ENCODE data around the gene NDUFS5.

NDUFS5 gene

DNA sequence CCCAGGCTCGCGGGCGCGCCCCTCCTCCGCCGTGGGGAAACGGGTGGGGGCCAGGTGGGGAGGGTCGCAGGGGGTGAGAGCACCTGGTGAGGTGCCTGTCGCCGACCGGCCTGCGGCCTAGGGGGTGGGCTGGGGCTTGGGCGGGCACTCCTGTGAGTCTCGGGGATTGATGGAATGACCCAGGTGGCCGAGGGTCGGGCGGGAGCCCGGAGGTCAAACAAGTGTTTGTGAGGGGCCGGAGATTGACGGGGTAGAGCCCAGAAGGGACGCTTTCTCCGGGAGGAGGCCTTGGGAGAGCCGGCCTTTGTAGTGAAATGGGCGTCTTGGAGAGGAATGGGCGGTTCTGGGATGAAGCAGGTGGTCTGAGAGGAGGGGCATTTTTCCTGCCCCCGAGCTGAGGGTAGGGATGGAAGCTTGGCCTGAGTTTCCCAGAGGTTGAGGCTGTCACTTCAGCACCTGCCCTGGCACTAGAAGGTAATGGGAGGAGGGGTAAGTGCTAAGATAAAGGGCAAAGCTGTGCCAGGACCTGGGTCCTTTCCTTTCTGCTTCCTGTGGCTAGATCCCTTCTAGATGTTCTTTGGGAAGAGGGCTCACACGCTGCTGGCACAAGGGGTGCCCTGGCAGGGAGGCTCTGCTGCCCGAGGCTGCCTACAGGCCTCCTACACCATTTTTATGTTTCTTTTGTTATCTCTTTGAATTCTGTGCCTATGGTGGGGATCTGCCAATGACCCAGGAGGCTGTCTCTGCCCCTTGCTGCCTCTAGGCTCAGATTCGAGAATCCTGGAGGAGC is 56.1 kb downstream of the NDUFS5 start:
- Histone ChIP-seq H3K4me1 (ENCODE audit: low read length) (no peaks in the 10 kb centered on the region), H3K9me3 (ENCODE audit: insufficient read depth, low read length) (no peaks in the 10 kb centered on the region), H3K36me3 (replicated peaks; ENCODE audit: low read depth, low read length) (no peaks in the 10 kb centered on the region), H3K4me2 (ENCODE audit: low read length) (no peak overlapping the region), H3K9ac (ENCODE audit: low read length) (no peak overlapping the region), H3K79me2 (ENCODE audit: low read length) (no peaks in the 10 kb centered on the region), H2AFZ (ENCODE audit: low read depth, low read length) (no peak overlapping the region), H3K27ac (ENCODE audit: low read length) (no peak overlapping the region), H4K20me1 (ENCODE audit: insufficient read depth, low read length) (no peaks in the 10 kb centered on the region), H3K27me3 (ENCODE audit: low read depth, low read length) (no peaks in the 10 kb centered on the region), H3K4me3 (ENCODE audit: low read length) (no peak overlapping the region)
- TF ChIP-seq, protein P1, sequence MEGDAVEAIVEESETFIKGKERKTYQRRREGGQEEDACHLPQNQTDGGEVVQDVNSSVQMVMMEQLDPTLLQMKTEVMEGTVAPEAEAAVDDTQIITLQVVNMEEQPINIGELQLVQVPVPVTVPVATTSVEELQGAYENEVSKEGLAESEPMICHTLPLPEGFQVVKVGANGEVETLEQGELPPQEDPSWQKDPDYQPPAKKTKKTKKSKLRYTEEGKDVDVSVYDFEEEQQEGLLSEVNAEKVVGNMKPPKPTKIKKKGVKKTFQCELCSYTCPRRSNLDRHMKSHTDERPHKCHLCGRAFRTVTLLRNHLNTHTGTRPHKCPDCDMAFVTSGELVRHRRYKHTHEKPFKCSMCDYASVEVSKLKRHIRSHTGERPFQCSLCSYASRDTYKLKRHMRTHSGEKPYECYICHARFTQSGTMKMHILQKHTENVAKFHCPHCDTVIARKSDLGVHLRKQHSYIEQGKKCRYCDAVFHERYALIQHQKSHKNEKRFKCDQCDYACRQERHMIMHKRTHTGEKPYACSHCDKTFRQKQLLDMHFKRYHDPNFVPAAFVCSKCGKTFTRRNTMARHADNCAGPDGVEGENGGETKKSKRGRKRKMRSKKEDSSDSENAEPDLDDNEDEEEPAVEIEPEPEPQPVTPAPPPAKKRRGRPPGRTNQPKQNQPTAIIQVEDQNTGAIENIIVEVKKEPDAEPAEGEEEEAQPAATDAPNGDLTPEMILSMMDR (IDR thresholded peaks at IDR 0.05; ENCODE audit: low read depth, low read length) = no peak
- TF ChIP-seq EZH2phosphoT487 (IDR thresholded peaks at IDR 0.05; ENCODE audit: low read depth) = no peak

DNA sequence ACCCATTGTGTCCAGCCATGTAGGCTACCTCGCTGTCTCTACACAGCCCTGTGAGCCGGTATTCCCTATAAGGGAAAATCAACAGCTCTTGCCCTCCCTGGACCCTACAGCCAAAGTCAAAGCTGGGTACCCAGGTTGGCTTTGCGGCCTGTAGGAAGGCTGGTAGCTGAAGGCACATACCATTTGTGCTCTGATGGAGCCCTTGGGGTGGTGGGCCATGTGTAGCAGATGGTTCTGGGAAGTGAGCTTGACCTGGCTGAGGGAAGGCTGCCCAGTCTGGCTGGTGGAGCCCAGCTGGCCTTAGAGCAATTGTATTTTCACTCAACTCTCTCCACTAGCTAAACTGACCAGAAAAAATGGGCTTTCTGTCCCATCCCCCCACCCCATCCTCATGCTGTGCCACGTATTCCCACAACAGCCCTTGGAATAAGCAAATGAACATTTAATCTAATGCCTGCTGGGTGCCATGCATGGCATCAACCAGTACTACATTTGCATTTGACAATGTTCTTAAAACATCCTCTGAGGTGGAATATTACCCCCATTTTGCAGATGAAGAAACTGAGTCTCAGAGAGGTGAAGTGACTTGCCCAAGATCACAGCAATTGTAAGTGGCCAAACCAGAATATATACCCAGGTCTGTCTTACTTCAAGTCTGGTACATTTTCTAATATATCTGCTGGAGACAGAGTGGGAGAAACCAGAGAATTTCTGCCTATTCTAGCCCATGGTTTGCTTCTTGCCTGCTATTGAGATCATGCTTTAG is 56.8 kb downstream of the NDUFS5 start:
- no peak overlapping the region for H3K4me3 ChIP-seq (ENCODE audit: low read length)
- H3K79me2 ChIP-seq (ENCODE audit: low read length) = no peaks in the 10 kb centered on the region
- H3K4me2 ChIP-seq (ENCODE audit: low read length) = no peak overlapping the region
- no peaks in the 10 kb centered on the region for H3K4me1 ChIP-seq (ENCODE audit: low read length)
- no peaks in the 10 kb centered on the region for H3K27me3 ChIP-seq (ENCODE audit: low read depth, low read length)
- H2AFZ ChIP-seq (ENCODE audit: low read depth, low read length) = no peak overlapping the region
- no peak overlapping the region for H3K27ac ChIP-seq (ENCODE audit: low read length)
- no peaks in the 10 kb centered on the region for H3K9me3 ChIP-seq (ENCODE audit: insufficient read depth, low read length)
- no peak overlapping the region for H3K9ac ChIP-seq (ENCODE audit: low read length)
- H3K36me3 ChIP-seq (replicated peaks; ENCODE audit: low read depth, low read length) = no peaks in the 10 kb centered on the region
- H4K20me1 ChIP-seq (ENCODE audit: insufficient read depth, low read length) = no peaks in the 10 kb centered on the region
- no peak for TF ChIP-seq EZH2phosphoT487 (IDR thresholded peaks at IDR 0.05; ENCODE audit: low read depth)
- TF ChIP-seq, protein P1 (IDR thresholded peaks at IDR 0.05; ENCODE audit: low read depth, low read length) = no peak

DNA sequence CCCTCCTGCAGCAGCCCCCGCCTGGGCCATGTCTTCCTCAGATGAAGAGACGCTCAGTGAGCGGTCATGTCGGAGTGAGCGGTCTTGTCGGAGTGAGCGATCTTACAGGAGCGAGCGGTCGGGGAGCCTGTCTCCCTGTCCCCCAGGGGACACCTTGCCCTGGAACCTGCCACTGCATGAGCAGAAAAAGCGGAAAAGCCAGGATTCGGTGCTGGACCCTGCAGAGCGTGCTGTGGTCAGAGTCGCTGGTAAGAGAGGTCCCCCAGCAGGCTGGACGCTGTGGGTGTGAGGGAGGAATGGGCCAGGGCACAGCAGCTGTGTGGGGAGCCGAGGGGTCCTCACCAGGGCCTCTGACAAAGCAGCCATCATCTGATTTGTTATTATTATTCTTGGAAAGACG is 58.0 kb downstream of the NDUFS5 start:
- H3K79me2 ChIP-seq (ENCODE audit: low read length) = no peaks in the 10 kb centered on the region
- no peaks in the 10 kb centered on the region for H3K9me3 ChIP-seq (ENCODE audit: insufficient read depth, low read length)
- no peaks in the 10 kb centered on the region for H3K4me1 ChIP-seq (ENCODE audit: low read length)
- no peaks in the 10 kb centered on the region for H4K20me1 ChIP-seq (ENCODE audit: insufficient read depth, low read length)
- no peak overlapping the region for H3K9ac ChIP-seq (ENCODE audit: low read length)
- H3K27ac ChIP-seq (ENCODE audit: low read length) = no peak overlapping the region
- no peaks in the 10 kb centered on the region for H3K27me3 ChIP-seq (ENCODE audit: low read depth, low read length)
- no peak overlapping the region for H2AFZ ChIP-seq (ENCODE audit: low read depth, low read length)
- no peaks in the 10 kb centered on the region for H3K36me3 ChIP-seq (replicated peaks; ENCODE audit: low read depth, low read length)
- TF ChIP-seq EZH2phosphoT487 (IDR thresholded peaks at IDR 0.05; ENCODE audit: low read depth) = no peak
- TF ChIP-seq, protein P1 (IDR thresholded peaks at IDR 0.05; ENCODE audit: low read depth, low read length) = no peak
- no peak overlapping the region for H3K4me3 ChIP-seq (ENCODE audit: low read length)
- H3K4me2 ChIP-seq (ENCODE audit: low read length) = no peak overlapping the region

Data from OCI-LY3 (cell line).